IPS-18c (cell line): ENCODE data around the gene TUBB1.
"Not testable (repeated sequence)": the region's sequence is repeated elsewhere in the genome, so short reads cannot be mapped to it uniquely, and the experiment has no call there.

ENCODE experiments used
- H3K4me3 ChIP-seq: 2 replicates; pipeline ENCODE4 v1.7.0; 2013; ENCODE audit warnings: low read depth, mild to moderate bottlenecking, low read length, moderate library complexity; ENCODE audit not compliant: insufficient read depth
- H3K9me3 ChIP-seq: one replicate; pipeline ENCODE4 v1.6.1; 2013; ENCODE audit warnings: mild to moderate bottlenecking, low read length, moderate library complexity; ENCODE audit not compliant: control insufficient read depth, insufficient read depth

TUBB1 gene

GRCh38 chr20:59001449-59002171 is 17.6 kb upstream of the TUBB1 start:
- Histone ChIP-seq H3K9me3 (no peaks in the 10 kb centered on the region), H3K4me3 (no peak overlapping the region)

GRCh38 chr20:59002388-59002787 is 16.8 kb upstream of the TUBB1 start:
- H3K9me3 ChIP-seq = no peaks in the 10 kb centered on the region
- no peak overlapping the region for H3K4me3 ChIP-seq

- Histone ChIP-seq H3K9me3 (no peaks in the 10 kb centered on the region), H3K4me3 (no peak overlapping the region)
Observed at GRCh38 chr20:59002874-59003399, 16.3 kb upstream of the TUBB1 start.

GRCh38 chr20:59003836-59004492 is 15.3 kb upstream of the TUBB1 start:
- no peak overlapping the region for H3K4me3 ChIP-seq

GRCh38 chr20:59004493-59004762 is 14.8 kb upstream of the TUBB1 start:
- H3K9me3 ChIP-seq = no peaks in the 10 kb centered on the region
- no peak overlapping the region for H3K4me3 ChIP-seq

More at GRCh38 chr20:59003836-59004492, 15.3 kb upstream of the TUBB1 start:
- no peaks in the 10 kb centered on the region for H3K9me3 ChIP-seq

GRCh38 chr20:59004763-59005522 is 14.3 kb upstream of the TUBB1 start:
- Histone ChIP-seq H3K4me3 (no peak overlapping the region), H3K9me3 (no peaks in the 10 kb centered on the region)

GRCh38 chr20:59005523-59006166 is 13.6 kb upstream of the TUBB1 start:
- no peak overlapping the region for H3K4me3 ChIP-seq
- no peaks in the 10 kb centered on the region for H3K9me3 ChIP-seq

GRCh38 chr20:59006167-59006863 is 12.9 kb upstream of the TUBB1 start:
- no peaks in the 10 kb centered on the region for H3K9me3 ChIP-seq
- peak overlapping the region; percentile 66 for H3K4me3 ChIP-seq

- Histone ChIP-seq H3K9me3 (no peaks in the 10 kb centered on the region), H3K4me3 (peak within 1 kb of the TSS; percentile 66)
Observed at GRCh38 chr20:59006864-59007664, 12.2 kb upstream of the TUBB1 start, which contains the start of gene CTSZ. Gene CTSZ (minus strand): TSS chr20:59007254. CDS start chr20:59007128, 126 bp downstream.

GRCh38 chr20:59007665-59008511 is 11.3 kb upstream of the TUBB1 start:
- Histone ChIP-seq H3K4me3 (peak overlapping the region; percentile 66; the same call in 1 of the 2 replicates), H3K9me3 (no peaks in the 10 kb centered on the region)

- Histone ChIP-seq H3K9me3 (no peaks in the 10 kb centered on the region), H3K4me3 (no peak overlapping the region)
Observed at GRCh38 chr20:59008715-59009336, 10.4 kb upstream of the TUBB1 start.

GRCh38 chr20:59010321-59010994 is 8.8 kb upstream of the TUBB1 start:
- Histone ChIP-seq H3K9me3 (no peaks in the 10 kb centered on the region), H3K4me3 (no peak overlapping the region)

- Histone ChIP-seq H3K4me3 (no peak overlapping the region), H3K9me3 (no peaks in the 10 kb centered on the region)
Observed at GRCh38 chr20:59010995-59011873, 8.0 kb upstream of the TUBB1 start.

GRCh38 chr20:59011874-59012157 is 7.4 kb upstream of the TUBB1 start:
- H3K9me3 ChIP-seq, H3K4me3 ChIP-seq: not testable (repeated sequence)
